Left colon (tissue), 2 donors: ENCODE measurements around the gene RSPH1. TPM values are rescaled to one million over a fixed set of nuclear protein-coding genes. Genes with fewer than 3 reads are reported as not detected.

Source experiments
- ATAC-seq: fragments of 200-7000 bp; cut with Tn5 transposase; one replicate; pipeline ENCODE4 v1.9.1; 2020; ENCODE audit warnings: mild to moderate bottlenecking, moderate library complexity
- DNase-seq, 2 donors: peaks; one replicate each; pipeline ENCODE4 v3.0.0-alpha.2; 2020
- intact Hi-C, 2 donors: fragments of 100-400 bp; cut with DNase I in 1 of 2; cut with micrococcal nuclease in 1 of 2; formaldehyde crosslinking; loops; one replicate each; pipeline versions ENCODE4 v1.11.2 to v1.14.0; 2022; cut with DNase I, micrococcal nuclease
- total RNA-seq, 2 donors: library from RNA; stranded (reverse); fragmentation: NEBNext Ultra II Directional; extraction: Animal tissue kit (Norgen Biotek cat#: 25700); gene quantifications; one replicate each; pipeline ENCODE4 v1.2.1, GENCODE V29; 2021
- donor health status: DM: no; HTN: no; CAD: no.
- donor health status: DM: yes; HTN: yes; CAD: no.

RSPH1 gene
- total RNA-seq, 2 donors from 2014 or later, result 3.3 to 7.4 TPM

- ATAC-seq (no peak), DNase-seq (peak in 1 of 2 donors; percentile 5)
- intact Hi-C loops, result no loop called here
Measured at GRCh38 chr21:42440187-42440792, 55.7 kb downstream of the RSPH1 start.

DNA sequence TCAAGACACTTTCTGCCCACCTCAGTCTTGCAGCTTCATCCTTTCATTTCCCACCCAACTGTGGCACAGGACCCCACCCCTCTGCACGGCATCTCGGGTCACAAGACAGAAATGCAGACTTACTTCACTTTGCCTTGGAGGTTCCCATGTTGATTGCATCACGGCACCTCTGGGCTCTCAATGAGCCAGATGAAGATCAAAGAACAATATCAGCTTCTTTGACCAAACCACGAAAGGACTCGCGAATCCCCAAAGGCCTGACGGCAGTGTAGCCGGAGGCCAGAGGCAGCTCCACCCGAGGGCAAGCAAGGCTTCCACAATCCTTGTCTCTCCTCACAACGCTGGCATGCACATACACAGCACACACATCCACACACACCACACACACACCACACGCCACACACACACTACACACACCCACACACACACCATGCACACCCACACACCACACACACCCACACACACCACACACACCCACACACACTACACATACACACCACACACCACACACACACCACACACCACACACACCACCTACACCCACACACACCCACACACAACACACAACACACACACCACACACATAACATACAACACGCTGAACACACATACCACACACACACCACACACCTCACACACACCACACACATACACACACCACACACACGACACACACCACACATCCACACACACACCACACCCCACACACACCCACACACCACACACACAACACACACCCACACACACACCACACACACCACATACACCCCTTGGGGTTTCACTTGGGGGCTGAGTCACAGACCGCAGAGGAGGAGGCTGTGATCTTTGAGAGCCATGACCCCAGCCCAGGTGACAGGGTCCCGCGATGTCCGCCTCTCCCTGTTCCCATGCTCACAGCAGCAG is 56.5 kb downstream of the RSPH1 start:
- intact Hi-C loops, result no loop called here
- ATAC-seq (no peak), DNase-seq (peak in 1 of 2 donors; percentile 17)

GRCh38 chr21:42438316-42439205 is 57.5 kb downstream of the RSPH1 start:
- DNase-seq (peak in 1 of 2 donors; percentile 15), ATAC-seq (no peak)
- intact Hi-C loops, result no loop called here

GRCh38 chr21:42437786-42438185 is 58.2 kb downstream of the RSPH1 start:
- ATAC-seq (no peak), DNase-seq (peak in 1 of 2 donors; percentile 10)
- intact Hi-C loops, result no loop called here

DNA sequence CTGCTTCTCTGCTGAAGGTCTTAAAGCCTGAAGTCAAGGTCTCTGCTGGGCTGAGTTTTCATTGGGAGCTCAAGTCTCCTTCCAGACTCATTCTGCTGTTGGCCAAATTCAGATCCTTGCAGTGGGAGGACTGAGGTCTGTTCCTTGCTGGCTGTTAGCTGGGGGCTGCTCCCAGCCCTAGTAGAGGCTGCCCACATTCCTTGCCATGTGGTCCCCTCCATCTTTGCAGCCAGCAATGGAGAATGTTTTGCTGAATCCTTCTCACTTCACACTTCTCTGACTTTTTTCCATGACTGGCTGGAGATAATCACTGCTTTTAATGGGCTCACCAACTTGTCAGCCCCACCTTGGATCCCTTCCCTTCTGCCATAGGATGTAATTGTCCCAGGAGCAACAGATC is 59.1 kb downstream of the RSPH1 start:
- DNase-seq, result peak in 1 of 2 donors; percentile 13
- intact Hi-C loops, result no loop called here
- no peak for ATAC-seq

GRCh38 chr21:42435833-42436232 is 60.2 kb downstream of the RSPH1 start:
- intact Hi-C loops, result no loop called here
- no peak for DNase-seq
- no peak for ATAC-seq

DNA sequence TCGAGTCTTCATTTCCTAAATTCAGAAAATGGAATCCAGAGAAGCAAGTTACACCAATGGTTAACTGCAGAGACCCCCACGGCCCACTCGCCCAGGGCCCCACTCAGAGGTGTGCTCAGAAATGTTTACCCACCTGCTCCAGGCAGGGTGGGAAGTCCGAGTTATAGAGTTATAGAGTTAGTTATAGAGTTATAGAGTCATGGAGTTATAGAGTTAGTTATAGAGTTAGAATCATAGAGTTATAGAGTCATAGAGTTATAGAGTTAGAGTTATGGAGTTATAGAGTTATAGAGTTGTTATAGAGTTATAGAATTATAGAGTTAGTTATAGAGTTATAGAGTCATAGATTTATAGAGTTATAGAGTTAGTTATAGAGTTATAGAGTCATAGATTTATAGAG is 60.6 kb downstream of the RSPH1 start:
- intact Hi-C loops, result no loop called here
- DNase-seq, result no peak
- no peak for ATAC-seq

- ATAC-seq (no peak), DNase-seq (no peak)
- intact Hi-C loops, result no loop called here
Measured at GRCh38 chr21:42434884-42435283, 61.1 kb downstream of the RSPH1 start.

- peak; percentile 94 for ATAC-seq
- intact Hi-C loops, result no loop called here
- DNase-seq, result peak in 1 of 2 donors; percentile 43
Measured at GRCh38 chr21:42433946-42434551, 62.0 kb downstream of the RSPH1 start.

DNA sequence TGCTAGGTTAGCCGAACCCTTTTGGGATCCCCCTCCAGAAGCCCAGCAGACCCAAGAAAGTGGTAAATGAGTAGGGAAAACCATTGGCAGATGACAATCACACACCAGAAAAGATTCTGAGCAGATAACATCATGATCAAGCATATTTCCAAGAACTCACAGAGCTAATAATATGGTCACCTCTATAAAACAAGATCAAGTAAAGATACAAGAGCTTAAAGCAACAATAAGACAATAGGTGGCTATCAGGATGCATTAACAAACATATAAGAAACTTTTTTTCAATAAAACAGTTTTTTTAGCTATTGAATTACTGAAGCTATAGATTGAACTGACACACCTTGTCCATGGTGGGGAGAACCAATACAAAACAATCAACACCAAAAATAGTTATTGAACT is 63.3 kb downstream of the RSPH1 start:
- DNase-seq (no peak), ATAC-seq (no peak)
- intact Hi-C loops, result no loop called here

- peak in 1 of 2 donors; percentile 4 for DNase-seq
- no peak for ATAC-seq
- intact Hi-C loops, result no loop called here
Measured at GRCh38 chr21:42431196-42431595, 64.8 kb downstream of the RSPH1 start.

DNA sequence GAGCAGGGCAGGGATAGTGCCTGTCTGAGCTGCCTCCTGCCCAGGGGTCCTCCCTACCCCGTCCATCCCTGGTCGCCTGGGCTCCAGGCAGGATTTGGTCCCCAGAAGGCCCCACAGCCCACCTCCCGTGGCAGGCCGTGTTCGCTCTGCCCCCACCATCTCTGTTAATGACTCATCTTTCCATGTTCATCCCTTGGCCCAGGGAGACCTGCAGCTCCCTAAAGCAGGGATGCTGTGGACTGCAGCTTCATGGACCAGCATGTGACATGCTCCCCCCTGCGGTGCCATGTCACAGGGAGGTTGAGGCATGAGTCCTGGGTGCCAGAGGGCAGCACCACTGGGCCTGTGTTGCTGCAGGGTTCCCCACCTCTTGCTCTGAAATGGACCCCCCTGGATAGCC is 65.5 kb downstream of the RSPH1 start:
- DNase-seq, result peak in 1 of 2 donors; percentile 8
- no peak for ATAC-seq
- intact Hi-C loops, result no loop called here

- intact Hi-C loops, result no loop called here
- DNase-seq, result peak in 1 of 2 donors; percentile 12
- no peak for ATAC-seq
Measured at GRCh38 chr21:42429856-42430255, 66.2 kb downstream of the RSPH1 start.

DNA sequence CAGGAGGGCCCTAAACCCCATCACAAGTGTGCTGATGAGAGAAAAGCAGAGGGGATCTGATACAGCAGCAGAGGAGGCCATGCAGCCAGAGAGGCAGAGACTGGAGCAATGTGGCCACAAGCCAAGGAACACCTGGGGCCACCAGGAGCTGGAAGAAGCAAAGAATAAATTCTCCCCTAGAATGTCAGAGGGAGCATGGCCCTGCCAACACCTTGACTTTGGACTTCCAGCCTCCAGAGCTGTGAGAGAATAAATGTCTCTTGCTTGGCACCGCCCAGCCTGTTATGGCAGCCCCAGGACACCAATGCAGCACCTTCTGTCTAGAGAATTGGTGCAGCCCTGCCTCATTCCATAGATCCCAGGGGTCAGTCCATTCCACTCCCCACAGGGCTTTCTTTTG is 67.0 kb downstream of the RSPH1 start:
- peak in 1 of 2 donors; percentile 8 for DNase-seq
- intact Hi-C loops, result no loop called here
- ATAC-seq, result no peak

GRCh38 chr21:42427809-42428419 is 68.1 kb downstream of the RSPH1 start:
- no peak for ATAC-seq
- intact Hi-C loops, result no loop called here

DNA sequence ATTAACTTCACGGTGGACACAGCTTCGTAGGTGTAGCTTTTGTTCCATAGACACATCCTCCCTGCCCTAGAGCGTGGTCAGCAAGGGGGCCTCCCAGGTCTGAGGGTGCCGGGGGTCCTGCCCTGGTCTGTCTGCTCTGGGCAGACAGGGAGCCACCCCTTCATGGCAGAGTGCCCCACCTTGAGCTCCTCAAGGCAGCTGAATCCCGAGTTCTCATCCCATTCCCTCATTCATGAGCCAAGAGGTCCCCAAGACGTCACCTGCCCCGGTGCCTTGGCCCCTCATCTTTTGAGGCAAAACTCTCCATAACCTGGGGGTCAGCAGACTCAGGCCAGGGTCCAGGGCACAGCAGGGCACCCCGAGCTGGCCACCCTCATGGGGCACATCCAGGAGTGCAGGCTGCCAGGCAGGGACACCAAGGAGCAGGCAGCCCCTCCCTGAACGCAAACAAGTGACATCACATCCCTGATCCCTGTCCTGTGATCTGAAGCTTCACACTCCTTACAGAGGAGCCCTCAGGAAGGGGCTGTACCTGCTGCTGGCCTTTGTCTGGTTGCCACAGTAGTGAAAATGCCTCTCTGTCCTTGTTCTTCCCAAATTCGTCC is 69.0 kb downstream of the RSPH1 start:
- DNase-seq, result peak in 1 of 2 donors; percentile 38

More at GRCh38 chr21:42427809-42428419, 68.1 kb downstream of the RSPH1 start:
- peak in 1 of 2 donors; percentile 17 for DNase-seq

GRCh38 chr21:42426424-42426823 is 69.6 kb downstream of the RSPH1 start:
- intact Hi-C loops, result no loop called here
- ATAC-seq (no peak), DNase-seq (no peak)

More for the DNA sequence above, 69.0 kb downstream of the RSPH1 start:
- intact Hi-C loops, result no loop called here
- peak; percentile 93 for ATAC-seq

GRCh38 chr21:42425591-42425990 is 70.4 kb downstream of the RSPH1 start:
- ATAC-seq (no peak), DNase-seq (peak in 1 of 2 donors; percentile 14)
- intact Hi-C loops, result no loop called here
